K562 (cell line): ENCODE results near the gene PEX11B. TPM values are rescaled to one million over a fixed set of nuclear protein-coding genes. Genes with fewer than 3 reads are reported as not detected.

ENCODE experiments used
- ATAC-seq: fragments of 200-7000 bp; cut with Tn5 transposase; 3 replicates; pipeline ENCODE4 v1.9.1; 2020; ENCODE audit warnings: moderate library complexity
- BruUV-seq: library from RNA; stranded (reverse); fragments of 400-500 nt; replicated peaks from 2 replicates; lab custom pipeline; 2021; lab: Mats Ljungman, UMichigan
- CTCF ChIA-PET: fragments of 300-600 bp; formaldehyde crosslinking; extraction: SDS; loops from one replicate; lab custom pipeline; 2021; ENCODE audit warnings: low intra/inter-chr PET ratio; lab: Yijun Ruan, JAX
- POLR2A ChIA-PET: fragments of 300-600, 350-650 bp; sonication (Branson Sonifier 250); formaldehyde crosslinking; extraction: SDS; loops from one replicate; lab custom pipeline; 2021; ENCODE audit warnings: antibody characterized with exemption, inconsistent platforms; lab: Yijun Ruan, JAX
- DNase-seq, 4 experiments: peaks; one replicate each; pipeline versions ENCODE4 v3.0.0 to v3.0.0-alpha.2; 2011 to 2018; ENCODE audit warnings: low spot score in 3 of 4, mixed read lengths in 3 of 4; ENCODE audit errors: extremely low read depth in 1 of 4
- FAIRE-seq: peaks from 2 replicates; lab custom pipeline; 2011; peaks lifted over from hg19 to GRCh38; lab: Jason Lieb, UNC
- H2AFZ ChIP-seq: 2 replicates; pipeline ENCODE4 v1.6.0; 2011; ENCODE audit warnings: low read depth, low read length, control low read depth, inconsistent platforms
- H3K27ac ChIP-seq: fragments of 200-600 bp; 3 replicates; pipeline ENCODE4 v1.8.0; 2011; ENCODE audit warnings: low read depth, mild to moderate bottlenecking, control low read depth, inconsistent platforms, low read length, moderate library complexity, mixed read lengths; ENCODE audit errors: extremely low read depth
- H3K27me3 ChIP-seq, 2 experiments: fragments of 300-600 bp in 1 of 2; 2 replicates in 1 of 2; 3 replicates in 1 of 2; pipeline versions ENCODE4 v1.6.0 to v1.8.0; 2011; ENCODE audit warnings: inconsistent platforms in 2 of 2, low read length in 2 of 2, mild to moderate bottlenecking in 1 of 2, mixed read lengths in 1 of 2, moderate library complexity in 1 of 2; ENCODE audit not compliant: control insufficient read depth in 2 of 2, insufficient read depth in 2 of 2
- H3K36me3 ChIP-seq: fragments of 300-600 bp; 3 replicates; pipeline ENCODE4 v1.8.0; 2011; ENCODE audit warnings: mild to moderate bottlenecking, low read length, inconsistent platforms; ENCODE audit not compliant: control insufficient read depth, insufficient read depth
- H3K4me1 ChIP-seq, 2 experiments: fragments of 200-600 bp in 1 of 2; replicated peaks in 1 of 2; 2 replicates in 1 of 2; 3 replicates in 1 of 2; pipeline versions ENCODE4 v1.5.1 to v1.8.0; 2011; ENCODE audit warnings: inconsistent platforms in 2 of 2, low read length in 2 of 2, mild to moderate bottlenecking in 1 of 2, mixed read lengths in 1 of 2, moderate library complexity in 1 of 2; ENCODE audit not compliant: control insufficient read depth in 2 of 2, insufficient read depth in 2 of 2
- H3K4me2 ChIP-seq: 2 replicates; pipeline ENCODE4 v1.6.1; 2011; ENCODE audit warnings: low read length, control low read depth, inconsistent platforms, mixed read lengths; ENCODE audit not compliant: insufficient read depth
- H3K4me3 ChIP-seq: fragments of 200-600 bp; sonication (generic), shearing (Covaris generic); 2 replicates; pipeline ENCODE4 v1.5.1; 2016; ENCODE audit warnings: control low read depth, inconsistent platforms
- H3K79me2 ChIP-seq: fragments of 200-600 bp; 3 replicates; pipeline ENCODE4 v1.8.0; 2011; ENCODE audit warnings: low read length, inconsistent platforms; ENCODE audit not compliant: control insufficient read depth, insufficient read depth
- H3K9ac ChIP-seq, 2 experiments: 2 replicates each; pipeline versions ENCODE4 v1.6.0 to v1.6.1; 2011; ENCODE audit warnings: low read depth in 2 of 2, low read length in 2 of 2, control low read depth in 1 of 2, inconsistent platforms in 1 of 2, mild to moderate bottlenecking in 1 of 2, mixed read lengths in 1 of 2; ENCODE audit not compliant: insufficient read depth in 1 of 2
- H3K9me1 ChIP-seq: one replicate; pipeline ENCODE4 v1.6.0; 2011; ENCODE audit warnings: inconsistent platforms, mild to moderate bottlenecking, low read length, moderate library complexity; ENCODE audit not compliant: control insufficient read depth, insufficient read depth
- H3K9me3 ChIP-seq: replicated peaks from 2 replicates; pipeline ENCODE4 v1.5.1; 2011; ENCODE audit warnings: low read depth, low read length, inconsistent platforms; ENCODE audit not compliant: control insufficient read depth, insufficient read depth
- H4K20me1 ChIP-seq: replicated peaks from 2 replicates; pipeline ENCODE4 v1.6.1; 2011; ENCODE audit warnings: low read length, inconsistent platforms, mixed read lengths; ENCODE audit not compliant: control insufficient read depth, insufficient read depth
- ARID1B ChIP-seq: fragments of 450-650 bp; IDR thresholded peaks from 2 replicates; pipeline ENCODE4 v1.6.1; 2016; ENCODE audit warnings: antibody characterized with exemption, mild to moderate bottlenecking, inconsistent platforms
- ASH1L ChIP-seq: fragments of 450-650 bp; IDR thresholded peaks from 2 replicates; pipeline ENCODE4 v1.6.1; 2018; ENCODE audit warnings: borderline replicate concordance, mild to moderate bottlenecking, low read depth; ENCODE audit not compliant: partially characterized antibody
- CBFA2T2 ChIP-seq: fragments of 450-650 bp; conservative IDR thresholded peaks from 2 replicates; pipeline ENCODE4 v1.6.1; 2017; ENCODE audit warnings: mild to moderate bottlenecking
- CBFA2T3 ChIP-seq: fragments of 450-650 bp; IDR thresholded peaks from 2 replicates; pipeline ENCODE4 v1.6.1; 2017
- CEBPG ChIP-seq, 3 experiments: fragments of 200-800 bp in 1 of 3; sonication (Bioruptor generic) in 1 of 3; sonication (generic) in 1 of 3; formaldehyde crosslinking in 1 of 3; IDR thresholded peaks in 2 of 3; conservative IDR thresholded peaks in 1 of 3; 2 replicates each; pipeline versions ENCODE4 v1.6.1 to v1.8.0; 2016 to 2022; ENCODE audit warnings: missing compliant biosample characterization in 2 of 3, missing genetic modification characterization in 2 of 3, mild to moderate bottlenecking in 1 of 3, missing genetic modification reagents in 1 of 3
- DDX20 ChIP-seq: fragments of 450-650 bp; IDR thresholded peaks from 2 replicates; pipeline ENCODE4 v1.6.1; 2016; ENCODE audit warnings: missing genetic modification characterization, low read depth, mild to moderate bottlenecking, missing compliant biosample characterization, moderate library complexity
- FOSL1 ChIP-seq: fragments of 200-800 bp; sonication (Bioruptor generic); conservative IDR thresholded peaks from 2 replicates; pipeline ENCODE4 v1.6.1; 2016; ENCODE audit warnings: missing genetic modification characterization, missing compliant biosample characterization
- HNRNPH1 ChIP-seq: fragments of 200-400 bp; formaldehyde crosslinking; optimal IDR thresholded peaks from 2 replicates; pipeline ENCODE3; 2017; ENCODE audit warnings: low read depth, mild to moderate bottlenecking, low read length, moderate library complexity
- KDM1A ChIP-seq, 2 experiments: fragments of 450-650 bp; IDR thresholded peaks; 2 replicates each; pipeline ENCODE4 v1.6.1; 2016; ENCODE audit warnings: mild to moderate bottlenecking in 2 of 2
- LEF1 ChIP-seq: fragments of 450-650 bp; IDR thresholded peaks from 2 replicates; pipeline ENCODE4 v1.6.1; 2016; ENCODE audit warnings: mild to moderate bottlenecking
- MITF ChIP-seq: IDR thresholded peaks from 2 replicates; pipeline ENCODE4 v1.6.1; 2014; ENCODE audit warnings: antibody characterized with exemption
- SIN3B ChIP-seq: fragments of 450-650 bp; IDR thresholded peaks from 2 replicates; pipeline ENCODE4 v1.6.1; 2017; ENCODE audit warnings: low read depth, mild to moderate bottlenecking, moderate library complexity
- SMC3 ChIP-seq: conservative IDR thresholded peaks from 2 replicates; pipeline ENCODE4 v1.6.1; 2011; ENCODE audit warnings: low read depth, low read length, improper control_type of control experiment; ENCODE audit not compliant: insufficient read depth
- SNRNP70 ChIP-seq: fragments of 200-400 bp; formaldehyde crosslinking; optimal IDR thresholded peaks from 2 replicates; pipeline ENCODE3; 2017; ENCODE audit warnings: low read depth, low read length
- STAT5B ChIP-seq: fragments of 250-450 bp; sonication (Bioruptor Pico); IDR thresholded peaks from 2 replicates; pipeline ENCODE4 v1.8.0; 2021; ENCODE audit warnings: mild to moderate bottlenecking, inconsistent platforms
- TAL1 ChIP-seq: fragments of 450-650 bp; IDR thresholded peaks from 2 replicates; pipeline ENCODE4 v1.6.1; 2016; ENCODE audit warnings: mild to moderate bottlenecking
- ZNF146 ChIP-seq: IDR thresholded peaks from one replicate; pipeline ENCODE4 v1.6.1; 2018; ENCODE audit warnings: missing compliant biosample characterization; ENCODE audit not compliant: unreplicated experiment
- ZNF408 ChIP-seq: fragments of 250-450 bp; sonication (Bioruptor Pico); IDR thresholded peaks from 2 replicates; pipeline ENCODE4 v1.4.0; 2020; ENCODE audit warnings: low read depth, mild to moderate bottlenecking, moderate library complexity
- ZNF444 ChIP-seq: fragments of 250-450 bp; sonication (Bioruptor Pico); IDR thresholded peaks from 2 replicates; pipeline ENCODE4 v1.4.0; 2020; ENCODE audit warnings: mild to moderate bottlenecking, moderate library complexity
- WGBS: fragments of 100-300 bp; shearing (Covaris generic); methylation state at CpG from one replicate; pipeline ENCODE4 v1.1.6; 2016; ENCODE audit warnings: low coverage, mixed read lengths; ENCODE audit not compliant: insufficient coverage; ENCODE audit errors: missing lambda C conversion rate; 5-methylcytosine and 5-hydroxymethylcytosine counted together
- in situ Hi-C: fragments of 300-500 bp; cut with MboI; formaldehyde crosslinking; loops from 4 replicates; pipeline ENCODE4 v1.15.0; 2018; ENCODE audit warnings: inconsistent platforms, mixed read lengths
- intact Hi-C: fragments of 100-400 bp; cut with micrococcal nuclease; formaldehyde crosslinking; loops from 2 replicates; pipeline ENCODE4 v1.14.2; 2022
- polyA plus RNA-seq, 8 experiments: library from polyadenylated mRNA; depleted of rRNA in 4 of 8; stranded (reverse) in 5 of 8; unstranded in 3 of 8; fragments of >200 nt; fragmentation: Nextera tagmentation in 2 of 8; fragmentation: Illumina TruSeq in 1 of 8; extraction: Ambion mirVana in 2 of 8; extraction: Trizol in 1 of 8; gene quantifications; 2 replicates each; pipeline versions ENCODE4 v1.2.1 to v1.2.3, GENCODE V29; 2011 to 2014; ENCODE audit warnings: inconsistent platforms in 1 of 8, missing spikeins in 1 of 8
- total RNA-seq, 7 experiments: library from RNA; depleted of rRNA in 6 of 7; stranded (reverse); fragments of >200 nt in 6 of 7; fragmentation: Illumina TruSeq in 2 of 7; extraction: Trizol in 2 of 7; gene quantifications; 2 replicates each; pipeline versions ENCODE4 v1.2.1 to v1.2.3, GENCODE V29; 2011 to 2021; ENCODE audit warnings: low replicate concordance in 1 of 7
- TF ChIP-seq, protein P1 (sequence below): fragments of 450-650 bp; IDR thresholded peaks from 2 replicates; pipeline ENCODE4 v1.6.1; 2016; ENCODE audit warnings: missing biosample characterization, missing genetic modification characterization

PEX11B gene
- total and polyA plus RNA-seq, 9 of the 15 experiments (the other 6 are each of a cell fraction or from before 2014, with no cell fraction given): 13.2 to 60.0 (median 21.7) TPM

DNA sequence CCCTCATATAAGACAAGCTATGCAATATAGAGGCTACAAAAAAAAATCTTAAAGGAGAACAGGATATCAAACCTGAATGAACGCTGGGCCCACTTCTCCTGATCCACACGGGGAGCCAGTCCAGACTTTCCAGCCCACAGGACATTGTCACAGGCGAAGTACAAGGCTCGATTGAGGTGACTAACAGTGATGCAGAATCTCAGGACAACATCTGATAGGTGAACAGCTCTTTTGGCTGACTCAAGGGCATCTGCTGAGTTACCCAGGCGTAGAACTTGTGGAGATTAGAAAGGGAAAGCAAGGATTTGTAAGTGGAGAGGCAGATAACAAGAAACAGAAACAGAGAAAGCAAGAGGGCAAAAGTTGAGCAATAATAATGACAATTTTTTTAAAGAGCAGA is 1.8 kb downstream of the PEX11B start:
- Histone ChIP-seq H3K4me2 (no peak overlapping the region), H3K79me2 (peaks cover 8% of the 10 kb centered on the region), H4K20me1 (no peaks in the 10 kb centered on the region), H3K4me3 (no peak overlapping the region), H3K9ac (no peak overlapping the region), H3K27me3 (no peaks in the 10 kb centered on the region), H3K9me3 (no peaks in the 10 kb centered on the region), H2AFZ (no peak overlapping the region), H3K27ac (no peak overlapping the region), H3K36me3 (peaks cover 21% of the 10 kb centered on the region; the same call in 2 of the 3 replicates), H3K4me1 (peaks cover 7 to 23% of the 10 kb centered on the region in 2 experiments; a peak in 4 of 5 replicates), H3K9me1 (no peaks in the 10 kb centered on the region)
- DNase-seq (peak in 2 of 4 experiments; percentile 12 to 33), FAIRE-seq (no peak), ATAC-seq (no peak)
- intact Hi-C loops (no loop called here), in situ Hi-C loops (no loop called here)
- ChIA-PET CTCF (no interaction called here), POLR2A (interaction anchor here (0.5 kb wide), 1 partner anchor 63 kb away, joined by 3 read pairs; no protein-coding TSS in a partner anchor)
- WGBS: 49% methylated on average over 5 of the region's 5 CpGs
- BruUV-seq: no TSS peak
- no peak for TF ChIP-seq LEF1
- TF ChIP-seq FOSL1 (tag): 0 out of 2 replicates have a peak, but pooled peaks have one; percentile 29
- TF ChIP-seq, protein P1, sequence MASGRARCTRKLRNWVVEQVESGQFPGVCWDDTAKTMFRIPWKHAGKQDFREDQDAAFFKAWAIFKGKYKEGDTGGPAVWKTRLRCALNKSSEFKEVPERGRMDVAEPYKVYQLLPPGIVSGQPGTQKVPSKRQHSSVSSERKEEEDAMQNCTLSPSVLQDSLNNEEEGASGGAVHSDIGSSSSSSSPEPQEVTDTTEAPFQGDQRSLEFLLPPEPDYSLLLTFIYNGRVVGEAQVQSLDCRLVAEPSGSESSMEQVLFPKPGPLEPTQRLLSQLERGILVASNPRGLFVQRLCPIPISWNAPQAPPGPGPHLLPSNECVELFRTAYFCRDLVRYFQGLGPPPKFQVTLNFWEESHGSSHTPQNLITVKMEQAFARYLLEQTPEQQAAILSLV (tag): no peak
- TF ChIP-seq DDX20 (tag): no peak
- peak; percentile 57 to 72; a peak in 3 of 4 replicates for TF ChIP-seq KDM1A (IDR thresholded peaks at IDR 0.05)
- TF ChIP-seq ZNF408 (CRISPR knock-in tag): no peak
- TF ChIP-seq TAL1: peak; percentile 10; the same call in 1 of the 2 replicates
- TF ChIP-seq ARID1B: peak; percentile 26; the same call in 1 of the 2 replicates
- no peak for TF ChIP-seq ASH1L
- TF ChIP-seq STAT5B (CRISPR knock-in tag): no peak
- no peak for TF ChIP-seq ZNF444 (CRISPR knock-in tag)
- no peak for TF ChIP-seq SIN3B
- TF ChIP-seq SMC3: no peak
- TF ChIP-seq CEBPG (CRISPR knock-in tag; IDR thresholded peaks at IDR 0.05): no peak
- TF ChIP-seq CEBPG (tag; conservative IDR thresholded peaks at IDR 0.05 in 1 of 2, IDR thresholded peaks at IDR 0.05 in 1 of 2): peak in 1 of 2 experiments; percentile 47; a peak in 1 of 4 replicates
- TF ChIP-seq CBFA2T2: peak; percentile 55
- no peak for TF ChIP-seq HNRNPH1
- TF ChIP-seq SNRNP70: no peak
- peak; percentile 82 for TF ChIP-seq CBFA2T3
- no peak for TF ChIP-seq MITF
- TF ChIP-seq ZNF146 (CRISPR knock-in tag): no peak
